H9 (cell line): ENCODE results near the gene MLYCD. TPM values are rescaled to one million over a fixed set of nuclear protein-coding genes. Genes with fewer than 3 reads are reported as not detected.

Experiments
- DNase-seq: peaks from one replicate; pipeline ENCODE4 v3.0.0-alpha.2; 2017
- H2AFZ ChIP-seq: one replicate; pipeline ENCODE4 v1.6.1; 2013; ENCODE audit warnings: mild to moderate bottlenecking, low read length, control low read depth, moderate library complexity
- H2AK5ac ChIP-seq: 2 replicates; pipeline ENCODE4 v1.6.1; 2013; ENCODE audit warnings: low read length, control low read depth, mixed read lengths; ENCODE audit not compliant: insufficient read length
- H2BK120ac ChIP-seq: one replicate; pipeline ENCODE4 v1.6.1; 2013; ENCODE audit warnings: low read depth, mild to moderate bottlenecking, low read length, control low read depth, inconsistent platforms; ENCODE audit not compliant: poor library complexity, severe bottlenecking
- H2BK12ac ChIP-seq: 2 replicates; pipeline ENCODE4 v1.6.1; 2013; ENCODE audit warnings: low read length, control low read depth, mixed read lengths, low read depth; ENCODE audit not compliant: insufficient read length
- H2BK15ac ChIP-seq: 2 replicates; pipeline ENCODE4 v1.6.1; 2013; ENCODE audit warnings: low read depth, low read length, control low read depth
- H2BK20ac ChIP-seq: one replicate; pipeline ENCODE4 v1.6.1; 2013; ENCODE audit warnings: low read depth, mild to moderate bottlenecking, low read length, control low read depth, inconsistent platforms; ENCODE audit not compliant: poor library complexity, severe bottlenecking
- H2BK5ac ChIP-seq: 2 replicates; pipeline ENCODE4 v1.6.1; 2013; ENCODE audit warnings: low read length, control low read depth, mixed read lengths; ENCODE audit not compliant: insufficient read length
- H3K14ac ChIP-seq: 2 replicates; pipeline ENCODE4 v1.6.1; 2013; ENCODE audit warnings: low read length, control low read depth; ENCODE audit not compliant: insufficient read depth
- H3K18ac ChIP-seq: 2 replicates; pipeline ENCODE4 v1.6.1; 2013; ENCODE audit warnings: low read depth, mild to moderate bottlenecking, mixed read lengths, low read length, control low read depth; ENCODE audit not compliant: insufficient read length
- H3K23ac ChIP-seq: 2 replicates; pipeline ENCODE4 v1.6.1; 2013; ENCODE audit warnings: low read length, control low read depth, mixed read lengths, low read depth; ENCODE audit not compliant: insufficient read length
- H3K23me2 ChIP-seq: 2 replicates; pipeline ENCODE4 v1.6.1; 2013; ENCODE audit warnings: low read depth, mild to moderate bottlenecking, mixed read lengths, low read length, control low read depth; ENCODE audit not compliant: insufficient read length, poor library complexity, severe bottlenecking
- H3K27ac ChIP-seq: 2 replicates; pipeline ENCODE4 v1.5.1; 2013; ENCODE audit warnings: low read length, control low read depth, mixed read lengths, low read depth; ENCODE audit not compliant: insufficient read length
- H3K27me3 ChIP-seq: 2 replicates; pipeline ENCODE4 v1.6.1; 2013; ENCODE audit warnings: low read length, control low read depth, inconsistent platforms; ENCODE audit not compliant: insufficient read depth
- H3K4ac ChIP-seq: 2 replicates; pipeline ENCODE4 v1.6.1; 2013; ENCODE audit warnings: low read depth, mild to moderate bottlenecking, control low read depth, inconsistent platforms, low read length, moderate library complexity
- H3K4me1 ChIP-seq: 2 replicates; pipeline ENCODE4 v1.6.1; 2013; ENCODE audit warnings: low read length, control low read depth, inconsistent platforms; ENCODE audit not compliant: insufficient read depth
- H3K4me2 ChIP-seq: 2 replicates; pipeline ENCODE4 v1.6.1; 2013; ENCODE audit warnings: low read length, control low read depth, mixed read lengths; ENCODE audit not compliant: insufficient read length, insufficient read depth
- H3K56ac ChIP-seq: 2 replicates; pipeline ENCODE4 v1.6.1; 2013; ENCODE audit warnings: low read depth, mild to moderate bottlenecking, mixed read lengths, low read length, control low read depth; ENCODE audit not compliant: insufficient read length
- H3K79me1 ChIP-seq: 2 replicates; pipeline ENCODE4 v1.6.1; 2013; ENCODE audit warnings: low read depth, mild to moderate bottlenecking, moderate library complexity, low read length, control low read depth, inconsistent platforms; ENCODE audit not compliant: insufficient read depth, poor library complexity, severe bottlenecking
- H3K79me2 ChIP-seq: 2 replicates; pipeline ENCODE4 v1.6.1; 2013; ENCODE audit warnings: low read length, control low read depth, inconsistent platforms; ENCODE audit not compliant: insufficient read depth
- H3K9ac ChIP-seq: 2 replicates; pipeline ENCODE4 v1.6.1; 2013; ENCODE audit warnings: low read length, control low read depth, mixed read lengths; ENCODE audit not compliant: insufficient read length; ENCODE audit errors: extremely low read depth
- H3K9me3 ChIP-seq: one replicate; pipeline ENCODE4 v1.6.1; 2013; ENCODE audit warnings: low read depth, low read length, inconsistent platforms; ENCODE audit not compliant: control insufficient read depth
- H3T11ph ChIP-seq: one replicate; pipeline ENCODE4 v1.6.1; 2013; ENCODE audit warnings: mild to moderate bottlenecking, low read length, control low read depth, inconsistent platforms
- H4K20me1 ChIP-seq: one replicate; pipeline ENCODE4 v1.6.1; 2013; ENCODE audit not compliant: control insufficient read depth, insufficient read length, insufficient read depth
- H4K5ac ChIP-seq: 2 replicates; pipeline ENCODE4 v1.6.1; 2013; ENCODE audit warnings: low read depth, mild to moderate bottlenecking, mixed read lengths, low read length, control low read depth; ENCODE audit not compliant: insufficient read length
- H4K8ac ChIP-seq: replicated peaks from 2 replicates; pipeline ENCODE4 v1.6.1; 2013; ENCODE audit warnings: low read length, control low read depth, mixed read lengths, low read depth; ENCODE audit not compliant: insufficient read length
- H4K91ac ChIP-seq: 2 replicates; pipeline ENCODE4 v1.6.1; 2013; ENCODE audit warnings: low read depth, mild to moderate bottlenecking, moderate library complexity, mixed read lengths, low read length, control low read depth; ENCODE audit not compliant: insufficient read length
- H3K27ac Mint-ChIP-seq, 3 experiments: 2 replicates in 2 of 3; 3 replicates in 1 of 3; pipeline ENCODE4 v1.8.0; 2020 to 2021; ENCODE audit warnings: mixed read lengths in 3 of 3, mild to moderate bottlenecking in 1 of 3, moderate library complexity in 1 of 3
- H3K27me3 Mint-ChIP-seq: 2 replicates; pipeline ENCODE4 v1.8.0; 2021; ENCODE audit warnings: low read depth, mild to moderate bottlenecking, moderate library complexity, mixed read lengths
- H3K36me3 Mint-ChIP-seq, 3 experiments: 2 replicates in 2 of 3; 3 replicates in 1 of 3; pipeline ENCODE4 v1.8.0; 2020 to 2021; ENCODE audit warnings: low read depth in 3 of 3, mixed read lengths in 3 of 3; ENCODE audit not compliant: insufficient read depth in 1 of 3
- H3K4me1 Mint-ChIP-seq, 2 experiments: 2 replicates each; pipeline ENCODE4 v1.8.0; 2020; ENCODE audit warnings: mixed read lengths in 2 of 2
- H3K4me3 Mint-ChIP-seq, 2 experiments: 2 replicates in 1 of 2; 3 replicates in 1 of 2; pipeline ENCODE4 v1.8.0; 2020 to 2021; ENCODE audit warnings: mild to moderate bottlenecking in 2 of 2, mixed read lengths in 2 of 2, moderate library complexity in 1 of 2
- H3K9me3 Mint-ChIP-seq, 2 experiments: 2 replicates in 1 of 2; 3 replicates in 1 of 2; pipeline ENCODE4 v1.8.0; 2020; ENCODE audit warnings: mild to moderate bottlenecking in 2 of 2, mixed read lengths in 2 of 2, moderate library complexity in 1 of 2
- WGBS: extraction: QIAGEN DNeasy Blood & Tissue Kit; methylation state at CpG from one replicate; pipeline ENCODE4 v1.1.7; 2013; ENCODE audit warnings: missing lambda C conversion rate, low lambda C conversion rate, mixed read lengths; ENCODE audit not compliant: insufficient read length; ENCODE audit errors: extremely low coverage; 5-methylcytosine and 5-hydroxymethylcytosine counted together
- total RNA-seq: library from RNA; stranded (reverse); gene quantifications from 2 replicates; pipeline ENCODE4 v1.2.1, GENCODE V29; 2021
- TF ChIP-seq, protein P1 (sequence below): fragments of 200-600 bp; sonication (generic); conservative IDR thresholded peaks from 3 replicates; pipeline ENCODE4 v1.8.0; 2021; ENCODE audit warnings: antibody characterized with exemption, mild to moderate bottlenecking

The MLYCD gene
- total RNA-seq, 1 experiment from 2014 or later: 7.1 TPM

DNA sequence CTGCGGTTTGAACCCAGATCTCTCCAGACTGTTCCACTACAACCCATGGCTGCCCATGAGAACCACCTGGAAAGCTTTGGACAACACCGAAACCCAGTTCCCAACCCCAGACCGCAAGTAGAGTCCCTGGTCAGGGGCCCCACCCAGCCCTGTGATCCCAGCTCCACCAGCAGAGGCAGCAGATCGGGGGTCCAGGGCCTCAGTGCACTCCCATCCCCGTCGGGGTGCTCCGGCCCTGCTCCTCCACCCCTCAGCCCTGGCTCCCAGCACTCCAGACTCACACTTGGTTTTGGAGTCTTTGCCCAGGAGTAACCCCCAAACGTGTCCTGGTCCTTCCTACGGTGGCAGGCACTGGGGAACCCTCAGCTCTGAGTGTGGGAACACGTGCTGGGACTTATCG is 33.4 kb downstream of the MLYCD start:
- Mint-ChIP-seq H3K4me3 (no peak overlapping the region), H3K4me1 (peaks cover 2 to 7% of the 10 kb centered on the region in 2 experiments), H3K9me3 (no peaks in the 10 kb centered on the region), H3K27me3 (peaks cover 7% of the 10 kb centered on the region), H3K36me3 (peaks cover 0 to 5% (median 3%) of the 10 kb centered on the region in 3 experiments; a peak in 4 of 7 replicates), H3K27ac (no peak overlapping the region)
- Histone ChIP-seq H2AFZ (no peak overlapping the region), H3K18ac (no peak overlapping the region), H4K91ac (no peak overlapping the region), H2BK120ac (no peak overlapping the region), H2BK12ac (no peak overlapping the region), H4K5ac (no peak overlapping the region), H2BK15ac (no peak overlapping the region), H3K4ac (no peak overlapping the region), H3K9ac (no peak overlapping the region), H3K14ac (no peak overlapping the region), H3K79me1 (no peaks in the 10 kb centered on the region), H3K23ac (no peak overlapping the region), H2BK5ac (no peak overlapping the region), H3K9me3 (no peaks in the 10 kb centered on the region), H3K23me2 (no peaks in the 10 kb centered on the region), H3T11ph (no peak overlapping the region), H3K79me2 (no peaks in the 10 kb centered on the region), H4K8ac (no peak overlapping the region), H3K27ac (no peak overlapping the region), H3K4me1 (no peaks in the 10 kb centered on the region), H2BK20ac (no peak overlapping the region), H3K56ac (no peak overlapping the region), H3K27me3 (no peaks in the 10 kb centered on the region), H3K4me2 (no peak overlapping the region), H2AK5ac (no peak overlapping the region), H4K20me1 (no peaks in the 10 kb centered on the region)
- TF ChIP-seq, protein P1, sequence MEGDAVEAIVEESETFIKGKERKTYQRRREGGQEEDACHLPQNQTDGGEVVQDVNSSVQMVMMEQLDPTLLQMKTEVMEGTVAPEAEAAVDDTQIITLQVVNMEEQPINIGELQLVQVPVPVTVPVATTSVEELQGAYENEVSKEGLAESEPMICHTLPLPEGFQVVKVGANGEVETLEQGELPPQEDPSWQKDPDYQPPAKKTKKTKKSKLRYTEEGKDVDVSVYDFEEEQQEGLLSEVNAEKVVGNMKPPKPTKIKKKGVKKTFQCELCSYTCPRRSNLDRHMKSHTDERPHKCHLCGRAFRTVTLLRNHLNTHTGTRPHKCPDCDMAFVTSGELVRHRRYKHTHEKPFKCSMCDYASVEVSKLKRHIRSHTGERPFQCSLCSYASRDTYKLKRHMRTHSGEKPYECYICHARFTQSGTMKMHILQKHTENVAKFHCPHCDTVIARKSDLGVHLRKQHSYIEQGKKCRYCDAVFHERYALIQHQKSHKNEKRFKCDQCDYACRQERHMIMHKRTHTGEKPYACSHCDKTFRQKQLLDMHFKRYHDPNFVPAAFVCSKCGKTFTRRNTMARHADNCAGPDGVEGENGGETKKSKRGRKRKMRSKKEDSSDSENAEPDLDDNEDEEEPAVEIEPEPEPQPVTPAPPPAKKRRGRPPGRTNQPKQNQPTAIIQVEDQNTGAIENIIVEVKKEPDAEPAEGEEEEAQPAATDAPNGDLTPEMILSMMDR: 0 out of 3 replicates have a peak, but pooled peaks have one; percentile 18
- DNase-seq: no peak
- WGBS: no CpG with 5 or more reads among the region's 11 CpGs
